Activated T-cell treated with anti-CD3 and anti-CD28 coated beads for 1 hour (primary cell): ENCODE results near the gene MEAF6.
"Not testable (repeated sequence)": the region's sequence is repeated elsewhere in the genome, so short reads cannot be mapped to it uniquely, and the experiment has no call there.

Experiments used
- DNase-seq: peaks from one replicate; pipeline ENCODE4 v3.0.0-alpha.2; 2020; ENCODE audit warnings: low read depth

Gene MEAF6

DNA sequence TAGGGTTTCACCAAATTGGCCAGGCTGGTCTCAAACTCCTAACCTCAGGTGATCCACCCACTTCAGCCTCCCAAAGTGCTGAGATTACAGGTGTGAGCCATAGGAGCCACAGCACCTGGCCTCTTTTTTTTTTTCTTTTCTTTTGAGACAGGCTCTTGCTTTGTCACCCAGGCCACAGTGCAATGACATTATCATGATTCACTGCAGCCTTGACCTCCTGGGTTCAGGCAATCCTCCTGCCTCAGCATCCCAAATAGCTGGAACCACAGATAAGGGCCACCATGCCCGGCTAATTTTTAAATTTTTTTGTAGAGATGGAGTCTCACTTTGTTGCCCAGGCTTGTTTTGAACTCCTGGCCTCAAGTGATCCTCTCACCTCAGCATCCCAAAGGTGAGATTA, 15.3 kb upstream of the MEAF6 start:
- DNase-seq: not testable (repeated sequence)

DNA sequence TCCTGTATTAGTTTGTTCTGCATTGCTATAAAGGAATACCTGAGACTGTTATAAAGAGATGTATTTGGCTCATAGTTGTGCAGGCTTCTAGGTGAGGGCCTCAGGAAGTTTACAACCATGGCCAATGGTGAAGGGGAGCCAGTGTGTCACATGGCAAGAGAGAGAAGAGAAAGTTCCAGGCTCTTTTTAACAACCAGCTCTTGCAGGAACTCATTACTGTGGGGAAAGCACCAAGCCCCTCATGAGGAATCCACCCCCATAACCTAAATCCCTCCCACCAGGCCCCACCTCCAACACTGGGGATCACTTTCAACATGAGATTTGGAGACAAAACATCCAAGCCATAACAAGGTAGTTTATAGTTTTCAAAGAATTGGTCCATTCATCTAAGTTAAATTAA, 5.0 kb upstream of the MEAF6 start:
- DNase-seq: no peak

DNA sequence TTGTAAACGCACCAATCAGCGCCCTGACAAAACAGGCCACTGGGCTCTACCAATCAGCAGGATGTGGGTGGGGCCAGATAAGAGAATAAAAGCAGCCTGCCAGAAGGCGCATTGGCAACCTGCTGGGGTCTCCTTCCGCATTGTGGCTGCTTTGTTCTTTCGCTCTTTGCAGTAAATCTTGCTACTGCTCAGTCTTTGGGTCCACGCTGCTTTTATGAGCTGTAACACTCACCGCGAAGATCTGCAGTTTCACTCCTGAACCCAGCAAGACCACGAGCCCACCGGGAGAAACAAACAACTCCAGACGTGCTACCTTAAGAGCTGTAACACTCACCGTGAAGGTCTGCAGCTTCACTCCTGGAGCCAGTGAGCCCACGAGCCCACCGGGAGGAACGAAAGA, 4.4 kb upstream of the MEAF6 start:
- peak; percentile 23 for DNase-seq

DNA sequence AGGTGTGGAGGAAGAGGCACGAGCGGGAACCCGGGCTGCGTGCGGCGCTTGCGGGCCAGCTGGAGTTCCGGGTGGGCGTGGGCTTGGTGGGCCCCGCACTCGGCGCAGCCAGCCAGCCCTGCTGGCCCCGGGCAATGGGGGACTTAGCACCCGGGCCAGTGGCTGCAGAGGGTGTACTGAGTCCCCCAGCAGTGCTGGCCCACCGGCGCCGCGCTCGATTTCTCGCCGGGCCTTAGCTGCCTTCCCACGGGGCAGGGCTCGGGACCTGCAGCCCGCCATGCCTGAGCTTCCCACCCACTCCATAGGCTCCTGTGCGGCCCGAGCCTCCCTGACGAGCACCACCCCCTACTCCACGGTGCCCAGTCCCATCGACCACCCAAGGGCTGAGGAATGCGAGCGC, 3.7 kb upstream of the MEAF6 start:
- not testable (repeated sequence) for DNase-seq

DNA sequence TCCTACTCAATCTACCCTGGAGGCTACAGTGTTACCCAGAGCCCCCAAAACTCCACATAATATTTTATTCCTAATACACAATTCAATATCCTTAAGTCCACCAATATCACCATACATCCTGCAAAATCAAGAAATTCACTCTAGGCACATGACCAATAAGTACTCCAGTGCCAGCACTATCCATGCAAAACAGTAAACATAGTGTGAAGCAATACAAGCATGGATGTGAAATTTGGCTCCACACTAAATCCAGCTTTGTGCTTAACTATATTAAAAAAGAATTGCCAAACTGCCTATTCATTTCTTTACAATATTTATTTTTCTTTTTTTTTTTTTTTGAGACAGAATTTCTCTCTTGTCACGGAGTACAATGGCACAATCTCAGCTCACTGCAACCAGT, 3.0 kb upstream of the MEAF6 start:
- DNase-seq: no peak

DNA sequence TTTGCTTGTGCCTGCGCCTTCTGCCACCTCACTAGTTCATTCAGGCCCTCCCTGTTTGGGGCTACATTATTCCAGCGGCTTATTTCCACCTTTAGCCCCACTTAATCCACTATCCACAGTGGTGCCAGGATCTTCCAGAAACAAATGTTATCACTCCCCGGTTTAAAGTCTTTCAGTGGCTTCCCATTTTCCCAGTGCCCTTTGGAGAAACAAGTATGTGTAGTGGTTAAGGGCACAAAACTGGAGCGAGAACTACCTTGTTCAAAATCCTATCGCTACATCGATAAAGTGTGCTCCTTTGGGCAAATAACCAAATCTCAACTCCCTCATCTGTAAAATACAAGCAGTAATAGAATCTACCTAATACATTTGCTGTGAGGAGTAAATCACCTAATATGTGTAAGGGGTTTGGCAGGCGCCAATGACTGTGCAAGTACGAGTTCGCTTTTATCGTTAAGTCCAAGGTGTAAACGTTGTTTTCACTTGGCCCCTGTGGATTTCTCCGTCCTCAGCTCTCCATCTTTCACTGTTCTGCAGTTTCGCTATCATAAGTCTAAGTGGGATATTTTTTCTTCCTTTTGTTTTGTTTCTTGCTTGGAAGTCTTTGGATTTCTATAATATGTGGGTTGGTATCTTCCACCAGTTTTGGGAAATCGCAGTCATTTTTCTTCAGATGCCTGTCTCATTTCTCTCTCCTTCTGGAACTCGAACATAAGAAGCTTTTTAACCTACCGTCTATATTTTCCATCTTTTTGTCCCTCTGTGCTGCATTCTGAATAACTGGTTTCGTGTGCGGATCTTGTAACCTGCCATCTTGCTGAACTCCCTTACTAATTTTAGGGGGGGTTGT, 844 bp upstream of the MEAF6 start:
- DNase-seq: no peak

DNA sequence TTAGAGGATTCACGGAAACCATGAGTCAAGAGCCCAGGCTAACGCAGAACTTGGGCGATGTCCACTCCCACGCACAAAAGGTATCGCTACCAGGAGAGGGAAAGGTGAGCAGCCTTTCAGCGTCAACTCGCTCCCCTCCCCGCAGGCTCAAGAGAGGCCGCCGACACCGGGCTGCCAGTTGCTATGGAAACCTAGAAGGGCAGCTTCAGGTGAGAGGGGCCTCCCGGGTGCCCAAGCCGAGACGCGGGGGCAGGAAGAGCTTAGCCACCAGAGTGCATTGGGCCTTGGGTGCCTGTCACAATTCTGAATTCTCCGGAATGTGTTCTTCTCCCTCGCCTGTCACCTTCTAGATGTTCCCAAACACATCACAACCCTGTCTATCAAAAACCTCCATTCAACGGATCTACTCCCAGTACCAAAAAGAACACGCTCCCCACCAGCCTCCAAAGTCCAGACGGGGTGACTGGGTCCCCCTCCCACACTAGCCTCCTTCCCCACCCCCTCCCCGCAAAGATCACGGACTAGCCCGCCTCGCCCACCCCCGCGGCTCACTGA, 694 bp downstream of the MEAF6 start:
- DNase-seq: no peak

DNA sequence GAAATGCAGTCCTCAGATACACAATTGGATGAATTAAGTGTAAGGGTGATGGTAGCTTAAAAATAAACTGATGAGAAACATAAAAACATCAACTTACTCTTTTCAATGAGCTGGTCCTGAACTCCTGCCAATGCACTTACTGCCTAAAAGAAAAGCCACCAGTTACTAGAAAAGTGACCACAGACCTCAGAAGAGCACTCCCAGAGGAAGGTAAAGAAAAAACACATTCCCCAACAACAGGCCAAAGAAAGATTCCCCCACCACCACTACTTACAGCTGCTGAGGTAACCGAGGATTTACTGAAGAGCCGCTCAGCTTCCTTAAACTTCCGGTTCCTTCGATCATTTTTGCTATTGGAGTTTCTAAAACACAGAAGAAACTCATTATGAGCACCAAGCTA, 5.4 kb downstream of the MEAF6 start:
- no peak for DNase-seq

DNA sequence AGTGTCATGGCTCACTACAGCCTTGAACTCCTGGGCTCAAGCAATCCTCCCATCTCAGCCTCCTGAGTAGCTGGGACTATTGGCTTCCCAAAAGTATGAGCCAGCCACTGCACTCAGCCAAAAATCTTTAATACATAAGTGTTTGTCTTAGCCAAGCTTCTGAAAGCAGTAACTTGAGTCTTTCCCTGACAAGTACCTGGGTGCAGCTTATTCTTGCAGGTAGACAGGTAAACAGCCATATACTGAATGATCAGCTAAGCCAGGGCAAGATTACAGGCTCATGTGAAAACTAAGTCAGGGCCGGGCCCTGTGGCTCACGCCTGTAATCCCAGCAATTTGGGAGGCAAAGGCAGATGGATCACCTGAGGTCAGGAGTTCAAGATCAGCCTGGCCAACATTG, 7.8 kb downstream of the MEAF6 start:
- no peak for DNase-seq

DNA sequence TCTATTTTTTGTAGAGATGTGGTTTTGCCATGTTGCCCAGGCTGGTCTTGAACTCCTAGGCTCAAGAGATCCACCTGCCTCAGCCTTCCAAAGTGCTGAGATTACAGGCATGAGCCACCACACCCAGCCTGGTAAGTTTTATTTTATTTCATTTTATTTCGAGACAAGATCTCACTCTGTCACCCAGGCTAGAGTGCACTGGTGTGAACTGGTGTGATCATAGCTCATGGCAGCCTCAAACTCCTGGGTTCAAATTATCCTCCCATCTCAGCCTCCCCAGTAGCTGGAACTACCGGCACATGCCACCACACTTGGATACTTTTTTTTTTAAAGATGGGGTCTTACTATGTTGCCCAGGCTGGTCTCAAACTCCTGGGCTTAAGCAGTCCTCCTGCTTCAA, 11.8 kb downstream of the MEAF6 start:
- DNase-seq: not testable (repeated sequence)

DNA sequence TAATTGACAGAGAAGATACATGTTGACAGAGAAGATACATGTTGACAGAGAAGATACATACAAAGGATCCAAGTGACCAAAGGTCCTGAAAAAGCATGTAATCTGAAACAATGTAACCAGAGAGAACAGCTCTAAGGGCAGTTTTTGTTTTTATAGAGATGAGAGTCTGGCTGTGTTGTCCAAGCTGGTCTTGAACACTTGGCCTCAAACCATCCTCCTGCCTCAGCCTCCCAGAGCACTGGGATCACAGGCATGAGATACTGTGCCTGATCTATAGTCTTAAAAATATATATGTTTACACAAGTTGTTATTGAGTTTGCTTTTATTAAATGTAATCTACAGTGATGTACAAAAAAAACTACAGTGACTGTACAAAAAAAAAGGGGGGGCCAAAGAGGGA, 12.5 kb downstream of the MEAF6 start:
- no peak for DNase-seq

DNA sequence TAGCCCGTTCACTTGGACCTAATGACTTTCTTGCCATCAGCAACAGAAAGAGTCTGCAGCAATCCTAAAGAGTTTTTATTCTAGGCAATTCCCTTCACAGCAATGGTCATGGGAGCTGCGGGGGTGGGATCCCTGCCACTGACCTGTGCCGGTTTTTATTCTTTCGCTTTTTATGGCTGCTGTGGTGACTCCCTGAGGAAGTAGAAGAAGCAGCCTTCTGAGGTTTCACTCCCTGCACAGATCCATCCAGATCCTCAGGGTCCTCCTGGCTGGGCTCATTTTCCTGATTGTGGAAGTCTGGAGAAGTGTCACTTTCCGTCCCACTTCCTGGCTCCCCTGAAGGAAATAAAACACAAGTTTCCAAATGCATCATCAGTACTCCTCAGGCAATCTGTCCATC, 12.9 kb downstream of the MEAF6 start:
- no peak for DNase-seq

DNA sequence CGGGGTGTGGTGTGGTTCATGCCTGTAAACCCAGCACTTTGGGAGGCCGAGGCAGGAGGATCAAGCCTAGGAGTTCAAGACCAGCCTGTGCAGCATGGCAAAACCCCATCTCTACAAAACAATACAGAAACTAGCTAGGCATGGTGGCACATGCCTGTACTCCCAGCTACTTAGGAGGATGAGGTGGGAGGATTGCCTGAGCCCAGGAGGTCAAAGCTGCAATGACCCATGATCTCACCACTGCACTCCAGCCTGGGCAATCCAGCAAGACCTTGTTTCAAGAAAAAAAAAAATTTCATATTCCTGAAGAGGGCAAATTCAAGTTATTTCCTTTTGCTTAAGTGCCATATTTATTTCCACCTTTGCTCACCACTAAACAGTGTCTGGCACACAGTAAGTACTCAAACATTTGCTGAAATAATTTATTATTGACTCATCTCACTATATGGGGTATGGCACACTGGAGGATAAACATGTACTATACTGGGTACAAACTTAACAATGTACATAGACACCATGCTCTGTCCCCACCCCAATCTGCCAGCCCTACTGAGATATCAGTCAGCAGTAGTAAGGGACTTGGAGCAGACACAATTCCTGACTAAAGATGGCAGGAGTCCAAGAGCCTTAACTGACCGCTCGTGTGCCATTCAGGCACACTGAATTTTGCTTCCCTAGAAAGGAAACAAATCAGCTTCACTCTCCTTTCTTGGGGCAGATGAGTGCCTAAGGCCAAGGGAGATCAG, 15.5 kb downstream of the MEAF6 start:
- no peak for DNase-seq

DNA sequence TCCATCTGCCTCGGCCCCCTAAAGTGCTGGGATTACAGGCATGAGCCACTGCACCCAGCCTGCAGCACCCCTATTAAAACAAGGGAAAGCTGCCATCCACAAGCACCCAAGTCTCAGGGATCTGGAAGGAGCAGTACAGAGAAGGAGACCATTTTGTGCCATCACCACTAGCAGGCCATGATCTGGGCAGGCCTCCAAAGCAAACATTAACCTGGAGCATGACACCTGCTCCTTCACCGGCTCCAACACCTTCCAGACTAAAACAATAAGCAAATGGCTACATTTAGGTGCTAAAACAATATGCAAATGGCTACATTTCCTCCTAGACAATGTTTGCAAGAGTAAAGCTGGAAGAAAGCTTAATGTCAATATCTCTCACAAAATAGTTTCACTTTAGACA, 16.7 kb downstream of the MEAF6 start:
- no peak for DNase-seq

DNA sequence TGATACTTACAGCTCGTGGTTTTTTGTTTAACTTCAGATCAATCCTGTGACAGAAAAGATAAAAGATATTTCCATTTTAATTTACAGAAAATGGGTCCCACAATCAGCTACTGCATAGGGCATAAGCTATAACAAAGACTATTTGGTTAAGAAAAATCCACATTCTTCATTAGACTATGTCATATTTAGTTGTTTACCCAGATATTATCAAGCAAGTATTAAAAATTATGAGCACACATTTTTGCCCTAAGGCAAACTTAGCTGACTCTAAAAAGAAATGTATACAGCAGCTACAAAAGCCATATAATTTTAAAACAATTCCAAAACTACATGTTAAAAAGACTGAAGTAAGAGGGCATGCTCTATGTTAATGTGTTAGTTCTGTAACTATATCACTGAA, 18.7 kb downstream of the MEAF6 start:
- DNase-seq: no peak

DNA sequence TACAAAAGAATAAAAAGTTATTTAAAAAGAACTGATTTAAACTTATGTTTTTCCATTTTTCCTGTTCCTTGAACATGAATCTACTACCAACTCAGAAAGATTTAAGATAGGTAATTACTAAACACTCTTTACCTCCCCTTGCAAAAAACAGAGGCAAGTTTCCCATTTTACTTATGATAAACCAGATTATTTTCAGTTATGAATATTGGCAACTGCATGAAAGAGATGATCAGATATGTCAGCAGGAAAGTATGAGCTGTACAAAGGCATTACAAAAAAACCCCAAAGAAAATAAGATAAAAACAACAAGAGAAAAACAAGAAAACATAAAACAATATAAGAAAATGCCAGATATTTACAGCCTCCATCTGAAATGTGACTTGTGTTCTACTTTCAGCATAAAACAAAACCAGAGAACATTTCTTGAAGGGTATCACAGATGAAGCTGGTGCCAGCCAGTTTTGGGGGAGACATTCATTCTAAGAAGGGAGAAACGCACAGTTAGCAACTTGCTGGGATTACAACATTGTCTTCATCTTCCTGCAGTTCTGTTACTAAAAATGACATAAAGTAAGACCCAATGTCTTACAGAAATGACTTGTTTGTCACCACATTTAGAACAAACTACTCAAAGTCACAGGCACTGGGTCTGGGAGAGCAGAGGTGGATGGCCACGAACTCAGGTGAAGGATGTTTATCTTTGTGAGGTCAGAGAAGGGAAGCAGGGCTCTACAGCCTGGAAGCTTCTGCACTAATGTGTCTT, 21.0 kb downstream of the MEAF6 start:
- no peak for DNase-seq

DNA sequence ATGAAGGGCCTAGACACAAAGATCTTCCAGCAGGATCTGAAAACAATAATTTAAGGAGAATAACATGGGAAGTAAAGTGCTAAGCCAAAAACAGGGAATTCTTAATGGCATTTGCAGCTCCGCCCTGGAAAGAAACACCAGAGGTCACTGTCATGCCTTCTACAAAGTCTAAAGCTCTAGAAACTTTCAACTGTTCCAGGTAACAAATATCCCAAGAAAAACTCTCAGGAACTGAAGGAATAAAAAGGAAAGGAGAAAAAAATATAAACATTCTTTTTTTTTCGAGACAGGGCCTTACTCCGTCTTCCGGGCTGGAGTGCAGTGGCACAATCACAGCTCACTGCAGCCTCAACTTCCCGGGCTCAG, 27.0 kb downstream of the MEAF6 start:
- no peak for DNase-seq

DNA sequence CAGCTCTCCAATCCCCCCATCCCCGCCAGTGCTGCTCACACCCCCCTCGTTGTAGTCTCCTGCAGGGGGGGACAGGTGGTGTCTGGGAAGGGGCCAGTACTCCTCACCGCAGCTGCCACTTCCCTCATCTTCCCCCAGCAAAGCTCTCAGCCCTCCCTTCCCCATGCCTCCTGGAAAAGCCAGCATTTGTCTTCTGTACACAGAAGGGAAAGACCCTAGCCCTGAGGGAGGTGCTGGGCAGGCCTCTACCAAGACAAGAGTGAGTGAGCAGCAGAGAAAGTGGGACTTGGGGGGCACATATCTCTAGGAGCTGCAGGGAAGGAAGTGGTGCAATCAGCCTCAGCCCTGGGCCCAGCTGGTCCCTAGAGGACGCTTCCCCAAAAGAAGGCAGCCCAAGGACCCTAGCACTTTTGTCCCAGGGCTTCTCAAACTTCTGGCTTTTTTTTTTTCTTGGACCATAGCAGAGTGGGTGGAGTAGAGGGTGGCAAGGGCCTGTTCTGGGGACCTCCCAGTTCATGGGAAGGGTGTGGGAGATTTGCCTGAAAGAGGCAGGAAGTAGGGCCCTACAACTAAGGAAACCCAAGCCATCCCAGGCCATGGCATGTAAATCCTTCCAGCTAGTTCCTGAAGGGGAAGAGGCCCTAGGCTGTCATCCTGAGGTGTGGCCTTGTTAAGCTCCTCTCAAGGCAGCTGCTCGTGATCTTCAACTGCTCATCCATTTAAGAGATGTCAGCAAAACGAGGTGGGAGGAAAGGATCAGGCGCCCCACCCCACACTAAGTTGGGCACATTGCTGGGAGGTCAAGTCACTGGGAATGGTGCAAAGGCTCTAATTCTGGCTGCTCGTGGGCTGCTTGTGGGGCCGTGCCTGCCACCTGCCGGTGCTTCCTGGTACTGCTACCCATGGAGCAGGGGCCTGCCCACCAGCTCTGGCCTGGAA, 27.6 kb downstream of the MEAF6 start:
- DNase-seq: peak; percentile 77

DNA sequence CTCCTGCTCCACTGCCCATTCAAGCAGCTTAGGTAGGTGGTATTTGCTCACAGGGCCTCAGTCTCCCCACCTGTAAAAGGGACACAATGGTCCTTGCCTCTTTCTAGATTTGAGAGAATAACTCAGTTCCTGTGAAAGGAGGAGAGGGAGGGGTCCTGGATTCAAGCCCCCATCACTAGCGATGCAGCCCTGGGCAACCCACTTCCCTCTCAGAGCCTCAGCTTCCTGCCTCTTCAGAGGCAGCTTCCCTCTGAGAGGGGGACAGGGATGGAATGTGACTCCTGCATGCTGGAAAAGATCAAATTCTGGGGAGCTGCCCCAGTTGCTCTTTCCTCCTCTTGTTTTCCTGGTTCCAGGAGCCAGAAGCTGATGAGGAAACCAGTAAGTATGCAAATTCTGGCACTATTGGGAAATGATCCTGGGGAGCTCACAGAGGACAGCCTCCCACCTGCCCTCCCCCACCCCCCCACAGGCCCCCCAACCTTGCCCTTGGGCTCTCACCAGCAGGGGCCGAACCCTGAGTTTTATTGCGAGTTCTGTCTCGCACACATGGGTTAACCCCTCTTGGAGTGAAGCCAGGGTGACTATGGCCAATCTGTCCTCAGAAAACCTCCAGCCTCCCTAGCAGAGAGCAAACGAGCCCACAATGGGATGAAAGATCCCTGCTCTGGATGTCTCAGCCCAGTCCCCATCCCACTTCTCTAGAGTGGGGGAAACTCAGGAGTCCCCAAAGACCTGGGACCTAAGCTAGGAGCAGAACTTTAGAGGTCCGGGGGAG, 28.5 kb downstream of the MEAF6 start:
- DNase-seq: no peak

DNA sequence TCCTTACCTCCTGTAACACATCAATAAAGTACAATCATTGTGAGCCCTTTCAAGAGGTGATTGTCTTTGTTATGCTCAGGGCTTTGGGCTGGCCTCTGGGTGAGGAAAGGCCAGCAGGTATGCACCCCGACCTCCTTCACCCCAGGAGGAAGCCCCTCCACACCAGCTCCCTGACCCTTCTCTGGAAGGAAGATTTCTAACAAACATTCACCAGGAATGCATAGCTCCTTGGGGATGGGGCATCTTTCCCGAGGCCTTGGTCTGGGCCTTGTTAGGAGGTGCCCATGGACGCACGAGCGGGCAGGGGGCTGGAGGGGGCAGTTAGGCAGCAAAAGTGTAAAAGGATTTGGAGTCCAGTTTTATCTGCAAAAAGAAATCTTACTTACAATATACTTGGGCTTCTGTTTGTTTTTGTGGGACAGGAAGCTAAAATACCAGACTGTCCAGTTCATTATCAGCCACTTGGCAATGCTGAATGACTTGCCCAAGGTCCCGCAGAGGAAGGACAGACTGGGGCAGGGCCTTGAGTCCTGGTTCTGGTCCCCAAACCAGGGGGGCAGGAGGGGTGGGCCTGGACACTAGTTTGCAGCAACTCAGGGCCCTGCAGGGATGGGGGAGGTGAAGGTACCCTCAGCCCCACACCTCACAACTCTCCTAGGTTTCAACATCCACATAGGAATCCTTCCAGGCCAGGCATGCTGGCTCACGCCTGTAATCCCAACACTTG, 30.1 kb downstream of the MEAF6 start:
- no peak for DNase-seq
